Thymus (tissue), 11 donors: ENCODE data around the gene RRP9. TPM values are rescaled to one million over a fixed set of nuclear protein-coding genes. Genes with fewer than 3 reads are reported as not detected.

Experiments
- DNase-seq, 9 donors: peaks; one replicate each; pipeline ENCODE4 v3.0.0-alpha.2; 2013; ENCODE audit warnings: low spot score in 9 of 9, low read depth in 6 of 9, missing footprints in 1 of 9
- H3K27ac ChIP-seq, 2 donors: one replicate each; pipeline ENCODE4 v1.5.1; 2013; ENCODE audit warnings: control low read depth in 1 of 2, low read depth in 1 of 2, low read length in 1 of 2, mild to moderate bottlenecking in 1 of 2, moderate library complexity in 1 of 2
- H3K27me3 ChIP-seq, 2 donors: one replicate each; pipeline ENCODE4 v1.5.1; 2013; ENCODE audit warnings: low read length in 1 of 2; ENCODE audit not compliant: control insufficient read depth in 2 of 2, insufficient read depth in 1 of 2
- H3K36me3 ChIP-seq, 2 donors: one replicate each; pipeline ENCODE4 v1.5.1; 2013; ENCODE audit warnings: low read length in 1 of 2, mild to moderate bottlenecking in 1 of 2, moderate library complexity in 1 of 2; ENCODE audit not compliant: control insufficient read depth in 2 of 2, insufficient read depth in 2 of 2
- H3K4me1 ChIP-seq, 2 donors: one replicate each; pipeline ENCODE4 v1.5.1; 2013; ENCODE audit warnings: low read length in 2 of 2; ENCODE audit not compliant: control insufficient read depth in 2 of 2, insufficient read depth in 2 of 2
- H3K4me3 ChIP-seq, 2 donors: one replicate each; pipeline ENCODE4 v1.5.1; 2013; ENCODE audit warnings: low read length in 2 of 2, control low read depth in 1 of 2, mild to moderate bottlenecking in 1 of 2
- H3K9me3 ChIP-seq, 2 donors: one replicate each; pipeline ENCODE4 v1.5.1; 2013; ENCODE audit warnings: low read length in 1 of 2, mild to moderate bottlenecking in 1 of 2; ENCODE audit not compliant: control insufficient read depth in 2 of 2, insufficient read depth in 1 of 2
- WGBS: extraction: QIAGEN DNeasy Blood & Tissue Kit; methylation state at CpG from one replicate; pipeline ENCODE4 v1.1.7; 2013; 5-methylcytosine and 5-hydroxymethylcytosine counted together
- polyA plus RNA-seq: library from polyadenylated mRNA; stranded (reverse); fragments of 200-250 nt; gene quantifications from one replicate; pipeline ENCODE4 v1.2.3, GENCODE V29; 2013
- total RNA-seq: library from RNA; stranded (reverse); fragments of 120-200 nt; gene quantifications from one replicate; pipeline ENCODE4 v1.2.4, GENCODE V29; 2013
- donor health status: healthy.

The RRP9 gene
- total and polyA plus RNA-seq, 2 donors: 16.9 to 18.6 TPM

DNA sequence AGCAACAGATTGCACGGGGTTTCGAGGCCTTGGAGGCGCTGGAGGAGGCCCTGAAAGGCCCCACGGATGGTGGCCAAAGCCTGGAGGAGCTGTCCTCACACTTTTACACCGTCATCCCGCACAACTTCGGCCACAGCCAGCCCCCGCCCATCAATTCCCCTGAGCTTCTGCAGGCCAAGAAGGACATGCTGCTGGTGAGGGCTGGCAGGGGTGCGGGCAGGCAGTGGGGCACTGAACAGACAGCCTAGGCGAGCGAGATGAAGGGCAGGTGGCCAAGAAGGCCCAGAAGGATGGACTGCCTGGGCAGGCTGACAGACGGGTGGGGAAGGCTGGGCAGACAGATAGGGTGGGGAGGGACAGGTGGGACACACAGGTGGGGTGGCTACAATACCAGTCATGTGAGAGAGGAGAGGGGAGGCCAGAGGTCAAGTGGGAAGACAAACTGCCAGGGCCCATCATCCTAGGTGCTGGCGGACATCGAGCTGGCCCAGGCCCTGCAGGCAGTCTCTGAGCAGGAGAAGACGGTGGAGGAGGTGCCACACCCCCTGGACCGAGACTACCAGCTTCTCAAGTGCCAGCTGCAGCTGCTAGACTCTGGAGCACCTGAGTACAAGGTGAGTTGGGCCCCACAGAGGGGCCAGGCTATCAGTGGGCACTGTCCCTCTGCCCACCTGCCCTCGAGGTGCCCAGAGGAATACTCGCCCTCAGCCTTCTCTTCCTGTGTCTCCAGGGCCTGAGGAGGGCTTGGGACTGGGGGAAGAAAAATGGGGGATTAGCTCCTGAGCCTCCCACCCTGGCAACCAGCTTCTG lies 3.5 kb upstream of the RRP9 start:
- H3K27me3 ChIP-seq: peaks cover 0 to 2% of the 10 kb centered on the region in 2 donors
- no peaks in the 10 kb centered on the region for H3K9me3 ChIP-seq
- no peaks in the 10 kb centered on the region for H3K36me3 ChIP-seq
- DNase-seq: no peak
- peaks cover 11 to 19% of the 10 kb centered on the region in 2 donors for H3K4me1 ChIP-seq
- H3K27ac ChIP-seq: no peak overlapping the region
- H3K4me3 ChIP-seq: no peak overlapping the region
- WGBS: 97% methylated on average over 18 of the region's 18 CpGs

- no peak overlapping the region for H3K4me3 ChIP-seq
- peaks cover 0 to 2% of the 10 kb centered on the region in 2 donors for H3K27me3 ChIP-seq
- peaks cover 11 to 19% of the 10 kb centered on the region in 2 donors for H3K4me1 ChIP-seq
- H3K36me3 ChIP-seq: no peaks in the 10 kb centered on the region
- H3K27ac ChIP-seq: no peak overlapping the region
- 94% methylated on average over 11 of the region's 11 CpGs for WGBS
- no peak for DNase-seq
- no peaks in the 10 kb centered on the region for H3K9me3 ChIP-seq
These were observed 2.8 kb upstream of the RRP9 start for GRCh38 chr3:51944451-51945021.

GRCh38 chr3:51943451-51944391 lies 2.0 kb upstream of the RRP9 start:
- WGBS: 98% methylated on average over 21 of the region's 21 CpGs
- H3K27ac ChIP-seq: no peak overlapping the region
- no peak for DNase-seq
- no peak overlapping the region for H3K4me3 ChIP-seq
- peaks cover 0 to 2% of the 10 kb centered on the region in 2 donors for H3K36me3 ChIP-seq
- no peaks in the 10 kb centered on the region for H3K9me3 ChIP-seq
- peaks cover 11 to 19% of the 10 kb centered on the region in 2 donors for H3K4me1 ChIP-seq
- no peaks in the 10 kb centered on the region for H3K27me3 ChIP-seq

GRCh38 chr3:51942603-51943450 lies 1.1 kb upstream of the RRP9 start:
- peaks cover 0 to 6% of the 10 kb centered on the region in 2 donors for H3K36me3 ChIP-seq
- no peaks in the 10 kb centered on the region for H3K9me3 ChIP-seq
- 70% methylated on average over 17 of the region's 17 CpGs for WGBS
- peaks cover 11 to 19% of the 10 kb centered on the region in 2 donors for H3K4me1 ChIP-seq
- peak overlapping the region; percentile 57 to 62 for H3K4me3 ChIP-seq
- peak in 2 of 9 donors; percentile 4 to 40 for DNase-seq
- H3K27me3 ChIP-seq: no peaks in the 10 kb centered on the region
- peak overlapping the region; percentile 51 to 80 for H3K27ac ChIP-seq

DNA sequence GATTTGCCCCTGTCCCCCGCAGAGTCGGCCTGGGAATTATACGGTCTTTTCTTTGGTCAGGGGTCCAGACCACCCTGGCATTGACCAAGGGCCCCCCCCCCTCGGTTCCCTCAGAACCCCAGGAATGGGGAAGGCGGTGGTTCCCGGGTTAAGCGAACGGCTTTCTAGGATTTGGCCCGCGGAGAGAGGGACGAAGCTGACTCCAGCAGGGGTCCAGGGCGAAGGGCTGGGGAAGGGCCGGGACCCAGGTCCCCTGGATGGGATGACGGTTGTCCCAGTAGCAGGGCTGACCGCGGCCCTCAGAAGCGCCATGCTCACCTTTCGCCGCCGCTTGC lies 274 bp downstream of the RRP9 start:
- Histone ChIP-seq H3K36me3 (peaks cover 9 to 19% of the 10 kb centered on the region in 2 donors), H3K9me3 (no peaks in the 10 kb centered on the region), H3K4me1 (peaks cover 11 to 19% of the 10 kb centered on the region in 2 donors), H3K27me3 (no peaks in the 10 kb centered on the region), H3K27ac (peak overlapping the region in 1 of 2 donors; percentile 26), H3K4me3 (peak overlapping the region; percentile 59 to 73)
- no peak for DNase-seq
- WGBS: under 1% methylated on average over 20 of the region's 20 CpGs

DNA sequence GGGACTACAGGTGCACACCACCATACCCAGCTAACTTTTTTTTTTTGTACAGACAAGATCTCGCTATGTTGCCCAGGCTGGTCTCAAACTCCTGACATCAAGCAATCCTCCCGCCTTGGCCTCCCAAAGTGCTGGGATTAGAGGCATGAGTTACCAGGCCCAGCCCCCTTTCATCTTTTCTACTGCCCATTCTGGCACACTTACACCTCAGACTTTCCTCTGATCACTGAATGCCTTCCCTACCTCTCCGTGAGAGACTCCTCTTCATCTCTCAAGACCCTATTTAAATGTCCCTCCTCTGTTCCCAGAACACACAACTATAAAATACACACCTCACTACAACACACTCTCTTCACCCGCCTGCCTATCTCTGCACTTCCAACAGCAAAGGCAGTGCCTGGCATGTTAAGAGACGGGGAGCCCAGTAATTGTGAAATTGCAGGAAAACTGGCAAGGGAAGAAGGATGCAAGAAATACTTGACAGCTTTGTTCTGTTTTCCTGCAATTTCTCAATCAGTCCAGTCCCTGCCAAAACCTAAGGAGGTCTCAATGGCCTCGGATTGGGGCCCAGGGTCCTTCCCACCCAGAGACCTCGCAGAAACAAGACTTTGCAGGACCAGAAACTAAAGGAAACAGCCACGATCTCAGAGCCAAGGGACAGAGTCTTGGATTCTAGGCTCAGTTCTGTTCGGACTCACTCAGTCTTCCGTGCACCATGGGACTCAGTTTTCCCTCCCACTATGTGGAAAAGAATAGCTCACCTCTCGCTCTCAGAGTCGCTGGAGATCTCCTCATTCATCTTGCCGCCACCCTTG lies 849 bp downstream of the RRP9 start:
- H3K9me3 ChIP-seq: no peaks in the 10 kb centered on the region
- WGBS: 50% methylated on average over 13 of the region's 13 CpGs
- H3K4me1 ChIP-seq: peaks cover 11 to 19% of the 10 kb centered on the region in 2 donors
- DNase-seq: no peak
- peaks cover 12 to 24% of the 10 kb centered on the region in 2 donors for H3K36me3 ChIP-seq
- no peaks in the 10 kb centered on the region for H3K27me3 ChIP-seq
- H3K4me3 ChIP-seq: peak overlapping the region; percentile 59 to 73
- H3K27ac ChIP-seq: no peak overlapping the region

GRCh38 chr3:51938780-51939425 lies 2.8 kb downstream of the RRP9 start:
- Histone ChIP-seq H3K27ac (no peak overlapping the region), H3K36me3 (peaks cover 27 to 37% of the 10 kb centered on the region in 2 donors), H3K4me1 (peaks cover 11 to 19% of the 10 kb centered on the region in 2 donors), H3K4me3 (no peak overlapping the region), H3K9me3 (no peaks in the 10 kb centered on the region), H3K27me3 (no peaks in the 10 kb centered on the region)
- DNase-seq: no peak
- 98% methylated on average over 9 of the region's 9 CpGs for WGBS
